ENCODE data around the gene ARHGDIG. TPM values are rescaled to one million over a fixed set of nuclear protein-coding genes. Genes with fewer than 3 reads are reported as not detected.

ARHGDIG gene
- total and polyA plus RNA-seq, 2 experiments from 2014 or later = 0.78 to 1.0 TPM

DNA sequence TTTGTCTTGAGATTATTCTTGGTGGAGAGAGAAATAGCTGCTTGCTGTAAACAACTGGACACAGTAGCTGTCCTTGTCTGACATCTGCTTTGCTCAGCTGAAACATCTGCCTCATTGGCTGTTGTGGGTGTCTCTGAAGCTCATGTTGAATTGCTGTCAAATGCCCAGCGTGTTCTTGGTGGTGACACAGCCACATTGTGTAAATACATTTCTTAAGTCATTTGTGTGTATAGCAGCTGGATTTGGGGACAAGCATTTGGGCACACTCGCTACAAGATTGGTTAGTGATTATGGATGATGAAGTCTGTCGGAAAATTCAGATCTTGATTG lies 40.5 kb upstream of the ARHGDIG start (continued):
- TF ChIP-seq, protein P1, sequence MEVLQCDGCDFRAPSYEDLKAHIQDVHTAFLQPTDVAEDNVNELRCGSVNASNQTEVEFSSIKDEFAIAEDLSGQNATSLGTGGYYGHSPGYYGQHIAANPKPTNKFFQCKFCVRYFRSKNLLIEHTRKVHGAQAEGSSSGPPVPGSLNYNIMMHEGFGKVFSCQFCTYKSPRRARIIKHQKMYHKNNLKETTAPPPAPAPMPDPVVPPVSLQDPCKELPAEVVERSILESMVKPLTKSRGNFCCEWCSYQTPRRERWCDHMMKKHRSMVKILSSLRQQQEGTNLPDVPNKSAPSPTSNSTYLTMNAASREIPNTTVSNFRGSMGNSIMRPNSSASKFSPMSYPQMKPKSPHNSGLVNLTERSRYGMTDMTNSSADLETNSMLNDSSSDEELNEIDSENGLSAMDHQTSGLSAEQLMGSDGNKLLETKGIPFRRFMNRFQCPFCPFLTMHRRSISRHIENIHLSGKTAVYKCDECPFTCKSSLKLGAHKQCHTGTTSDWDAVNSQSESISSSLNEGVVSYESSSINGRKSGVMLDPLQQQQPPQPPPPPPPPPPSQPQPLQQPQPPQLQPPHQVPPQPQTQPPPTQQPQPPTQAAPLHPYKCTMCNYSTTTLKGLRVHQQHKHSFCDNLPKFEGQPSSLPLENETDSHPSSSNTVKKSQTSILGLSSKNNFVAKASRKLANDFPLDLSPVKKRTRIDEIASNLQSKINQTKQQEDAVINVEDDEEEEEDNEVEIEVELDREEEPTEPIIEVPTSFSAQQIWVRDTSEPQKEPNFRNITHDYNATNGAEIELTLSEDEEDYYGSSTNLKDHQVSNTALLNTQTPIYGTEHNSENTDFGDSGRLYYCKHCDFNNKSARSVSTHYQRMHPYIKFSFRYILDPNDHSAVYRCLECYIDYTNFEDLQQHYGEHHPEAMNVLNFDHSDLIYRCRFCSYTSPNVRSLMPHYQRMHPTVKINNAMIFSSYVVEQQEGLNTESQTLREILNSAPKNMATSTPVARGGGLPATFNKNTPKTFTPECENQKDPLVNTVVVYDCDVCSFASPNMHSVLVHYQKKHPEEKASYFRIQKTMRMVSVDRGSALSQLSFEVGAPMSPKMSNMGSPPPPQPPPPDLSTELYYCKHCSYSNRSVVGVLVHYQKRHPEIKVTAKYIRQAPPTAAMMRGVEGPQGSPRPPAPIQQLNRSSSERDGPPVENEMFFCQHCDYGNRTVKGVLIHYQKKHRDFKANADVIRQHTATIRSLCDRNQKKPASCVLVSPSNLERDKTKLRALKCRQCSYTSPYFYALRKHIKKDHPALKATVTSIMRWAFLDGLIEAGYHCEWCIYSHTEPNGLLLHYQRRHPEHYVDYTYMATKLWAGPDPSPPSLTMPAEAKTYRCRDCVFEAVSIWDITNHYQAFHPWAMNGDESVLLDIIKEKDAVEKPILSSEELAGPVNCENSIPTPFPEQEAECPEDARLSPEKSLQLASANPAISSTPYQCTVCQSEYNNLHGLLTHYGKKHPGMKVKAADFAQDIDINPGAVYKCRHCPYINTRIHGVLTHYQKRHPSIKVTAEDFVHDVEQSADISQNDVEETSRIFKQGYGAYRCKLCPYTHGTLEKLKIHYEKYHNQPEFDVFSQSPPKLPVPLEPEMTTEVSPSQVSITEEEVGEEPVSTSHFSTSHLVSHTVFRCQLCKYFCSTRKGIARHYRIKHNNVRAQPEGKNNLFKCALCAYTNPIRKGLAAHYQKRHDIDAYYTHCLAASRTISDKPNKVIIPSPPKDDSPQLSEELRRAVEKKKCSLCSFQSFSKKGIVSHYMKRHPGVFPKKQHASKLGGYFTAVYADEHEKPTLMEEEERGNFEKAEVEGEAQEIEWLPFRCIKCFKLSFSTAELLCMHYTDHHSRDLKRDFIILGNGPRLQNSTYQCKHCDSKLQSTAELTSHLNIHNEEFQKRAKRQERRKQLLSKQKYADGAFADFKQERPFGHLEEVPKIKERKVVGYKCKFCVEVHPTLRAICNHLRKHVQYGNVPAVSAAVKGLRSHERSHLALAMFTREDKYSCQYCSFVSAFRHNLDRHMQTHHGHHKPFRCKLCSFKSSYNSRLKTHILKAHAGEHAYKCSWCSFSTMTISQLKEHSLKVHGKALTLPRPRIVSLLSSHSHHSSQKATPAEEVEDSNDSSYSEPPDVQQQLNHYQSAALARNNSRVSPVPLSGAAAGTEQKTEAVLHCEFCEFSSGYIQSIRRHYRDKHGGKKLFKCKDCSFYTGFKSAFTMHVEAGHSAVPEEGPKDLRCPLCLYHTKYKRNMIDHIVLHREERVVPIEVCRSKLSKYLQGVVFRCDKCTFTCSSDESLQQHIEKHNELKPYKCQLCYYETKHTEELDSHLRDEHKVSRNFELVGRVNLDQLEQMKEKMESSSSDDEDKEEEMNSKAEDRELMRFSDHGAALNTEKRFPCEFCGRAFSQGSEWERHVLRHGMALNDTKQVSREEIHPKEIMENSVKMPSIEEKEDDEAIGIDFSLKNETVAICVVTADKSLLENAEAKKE (CRISPR knock-in tag; IDR thresholded peaks at IDR 0.05) = no peak
- no peak for TF ChIP-seq EZH2phosphoT487 (IDR thresholded peaks at IDR 0.05; ENCODE audit: unreplicated experiment)
- no peak for TF ChIP-seq EZH2 (IDR thresholded peaks at IDR 0.05; ENCODE audit: low read depth, unreplicated experiment)
- TF ChIP-seq ZNF114 (CRISPR knock-in tag; IDR thresholded peaks at IDR 0.05) = no peak

DNA sequence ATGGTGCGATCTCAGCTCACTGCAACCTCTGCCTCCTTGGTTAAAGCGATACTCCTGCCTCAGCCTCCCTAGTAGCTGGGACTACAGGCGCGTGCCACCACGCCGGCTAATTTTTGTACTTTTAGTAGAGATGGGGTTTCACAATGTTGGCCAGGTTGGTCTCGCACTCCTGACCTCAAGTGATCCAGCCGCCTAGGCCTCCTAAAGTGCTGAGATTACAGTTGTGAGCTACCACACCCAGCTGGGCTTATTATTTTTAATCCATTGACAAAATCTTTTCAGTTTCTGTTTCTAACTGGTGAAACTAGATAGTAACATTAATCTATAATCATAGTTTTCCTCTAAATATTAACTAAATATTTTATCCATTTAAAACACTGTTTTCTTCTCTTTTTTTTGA lies 39.8 kb upstream of the ARHGDIG start:
- Histone ChIP-seq H3K36me3 (ENCODE audit: insufficient read depth) (no peaks in the 10 kb centered on the region), H3K4me3 (no peak overlapping the region), H4K20me1 (replicated peaks; ENCODE audit: insufficient read depth) (peaks cover 3% of the 10 kb centered on the region), H3K79me2 (replicated peaks; ENCODE audit: insufficient read depth) (peaks cover 58% of the 10 kb centered on the region), H3F3A (replicated peaks; ENCODE audit: low read depth) (0 out of 2 replicates have a peak, but pooled peaks cover 4% of the 10 kb centered on the region), H3K9me2 (ENCODE audit: insufficient read depth) (0 out of 2 replicates have a peak, but pooled peaks cover 6% of the 10 kb centered on the region), H3K4me1 (ENCODE audit: insufficient read depth) (no peaks in the 10 kb centered on the region), H3K27me3 (ENCODE audit: insufficient read depth) (no peaks in the 10 kb centered on the region), H3K27ac (ENCODE audit: low read depth) (no peak overlapping the region), H2AFZ (no peak overlapping the region), H3K4me2 (no peak overlapping the region)
- Mint-ChIP-seq H3K4me1 (no peaks in the 10 kb centered on the region; the same call in 2 of the 3 replicates), H3K4me3 (no peak overlapping the region), H3K9me3 (no peaks in the 10 kb centered on the region), H3K27me3 (ENCODE audit: insufficient read depth, low read depth, poor library complexity) (peaks cover 10% of the 10 kb centered on the region), H3K27ac (no peak overlapping the region), H3K36me3 (ENCODE audit: low read depth) (peaks cover 6% of the 10 kb centered on the region)
- DNase-seq (ENCODE audit: low spot score) (no peak), ATAC-seq (no peak)
- TF ChIP-seq, protein P2, sequence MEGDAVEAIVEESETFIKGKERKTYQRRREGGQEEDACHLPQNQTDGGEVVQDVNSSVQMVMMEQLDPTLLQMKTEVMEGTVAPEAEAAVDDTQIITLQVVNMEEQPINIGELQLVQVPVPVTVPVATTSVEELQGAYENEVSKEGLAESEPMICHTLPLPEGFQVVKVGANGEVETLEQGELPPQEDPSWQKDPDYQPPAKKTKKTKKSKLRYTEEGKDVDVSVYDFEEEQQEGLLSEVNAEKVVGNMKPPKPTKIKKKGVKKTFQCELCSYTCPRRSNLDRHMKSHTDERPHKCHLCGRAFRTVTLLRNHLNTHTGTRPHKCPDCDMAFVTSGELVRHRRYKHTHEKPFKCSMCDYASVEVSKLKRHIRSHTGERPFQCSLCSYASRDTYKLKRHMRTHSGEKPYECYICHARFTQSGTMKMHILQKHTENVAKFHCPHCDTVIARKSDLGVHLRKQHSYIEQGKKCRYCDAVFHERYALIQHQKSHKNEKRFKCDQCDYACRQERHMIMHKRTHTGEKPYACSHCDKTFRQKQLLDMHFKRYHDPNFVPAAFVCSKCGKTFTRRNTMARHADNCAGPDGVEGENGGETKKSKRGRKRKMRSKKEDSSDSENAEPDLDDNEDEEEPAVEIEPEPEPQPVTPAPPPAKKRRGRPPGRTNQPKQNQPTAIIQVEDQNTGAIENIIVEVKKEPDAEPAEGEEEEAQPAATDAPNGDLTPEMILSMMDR (conservative IDR thresholded peaks at IDR 0.05; ENCODE audit: low read depth in 2 of 2) = no peak
- TF ChIP-seq EZH2phosphoT487 (IDR thresholded peaks at IDR 0.05; ENCODE audit: unreplicated experiment) (no peak), ZNF114 (CRISPR knock-in tag; IDR thresholded peaks at IDR 0.05) (no peak), JUNB (IDR thresholded peaks at IDR 0.05; ENCODE audit: unreplicated experiment) (no peak)
- TF ChIP-seq, protein P1 (CRISPR knock-in tag; IDR thresholded peaks at IDR 0.05) = no peak

Measured in GM23338 (cell line).